ENCODE data around the gene LRP1B.

DNA sequence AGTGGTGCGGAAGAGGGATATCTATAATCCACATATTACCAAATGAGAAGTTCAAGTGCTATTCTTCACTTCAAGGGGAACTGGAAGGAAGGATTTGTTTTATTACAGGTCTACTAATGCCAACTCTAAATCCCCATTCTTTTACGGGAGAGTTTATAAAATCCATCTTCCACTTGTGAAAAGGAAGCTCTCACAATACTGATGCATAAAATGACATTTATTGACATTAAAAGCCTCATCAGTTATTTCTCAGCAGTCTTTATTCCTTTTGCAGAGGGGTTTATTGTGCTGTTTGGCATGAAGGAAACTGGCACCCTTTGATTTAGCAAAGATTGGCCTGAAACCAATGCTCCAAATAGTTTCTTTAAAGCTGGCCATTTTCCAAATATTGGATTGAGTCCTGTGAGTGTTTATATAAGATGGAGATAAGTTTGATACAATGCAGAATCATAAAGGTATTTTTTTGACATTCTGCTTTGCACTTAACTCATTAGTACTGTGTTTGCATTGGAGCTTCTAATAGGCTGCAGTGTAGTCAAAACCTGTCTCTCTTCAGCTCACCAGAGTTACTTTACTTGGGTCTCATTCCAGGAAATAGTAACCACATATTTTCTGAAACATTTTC lies 26.6 kb downstream of the LRP1B start:
- TF ChIP-seq, protein P1, sequence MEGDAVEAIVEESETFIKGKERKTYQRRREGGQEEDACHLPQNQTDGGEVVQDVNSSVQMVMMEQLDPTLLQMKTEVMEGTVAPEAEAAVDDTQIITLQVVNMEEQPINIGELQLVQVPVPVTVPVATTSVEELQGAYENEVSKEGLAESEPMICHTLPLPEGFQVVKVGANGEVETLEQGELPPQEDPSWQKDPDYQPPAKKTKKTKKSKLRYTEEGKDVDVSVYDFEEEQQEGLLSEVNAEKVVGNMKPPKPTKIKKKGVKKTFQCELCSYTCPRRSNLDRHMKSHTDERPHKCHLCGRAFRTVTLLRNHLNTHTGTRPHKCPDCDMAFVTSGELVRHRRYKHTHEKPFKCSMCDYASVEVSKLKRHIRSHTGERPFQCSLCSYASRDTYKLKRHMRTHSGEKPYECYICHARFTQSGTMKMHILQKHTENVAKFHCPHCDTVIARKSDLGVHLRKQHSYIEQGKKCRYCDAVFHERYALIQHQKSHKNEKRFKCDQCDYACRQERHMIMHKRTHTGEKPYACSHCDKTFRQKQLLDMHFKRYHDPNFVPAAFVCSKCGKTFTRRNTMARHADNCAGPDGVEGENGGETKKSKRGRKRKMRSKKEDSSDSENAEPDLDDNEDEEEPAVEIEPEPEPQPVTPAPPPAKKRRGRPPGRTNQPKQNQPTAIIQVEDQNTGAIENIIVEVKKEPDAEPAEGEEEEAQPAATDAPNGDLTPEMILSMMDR (IDR thresholded peaks at IDR 0.05; ENCODE audit: control extremely low read depth in 1 of 3, insufficient read depth in 1 of 3, low read depth in 1 of 3, low read length in 3 of 3): no peak
- TF ChIP-seq JUND (IDR thresholded peaks at IDR 0.05; ENCODE audit: low read length) (no peak), EGR1 (IDR thresholded peaks at IDR 0.05; ENCODE audit: borderline replicate concordance, low read depth, low read length) (no peak), POLR2AphosphoS5 (IDR thresholded peaks at IDR 0.05; ENCODE audit: low read depth, low read length) (no peak), EZH2 (IDR thresholded peaks at IDR 0.05; ENCODE audit: low read depth, low read length, severe bottlenecking) (no peak), TAF1 (IDR thresholded peaks at IDR 0.05; ENCODE audit: low read depth, low read length) (no peak), GABPA (IDR thresholded peaks at IDR 0.05; ENCODE audit: borderline replicate concordance, insufficient read depth, low read length) (no peak), POLR2A (IDR thresholded peaks at IDR 0.05; ENCODE audit: control extremely low read depth in 1 of 2, low read depth in 2 of 2, low read length in 2 of 2) (no peak)
- TF ChIP-seq, protein P2, sequence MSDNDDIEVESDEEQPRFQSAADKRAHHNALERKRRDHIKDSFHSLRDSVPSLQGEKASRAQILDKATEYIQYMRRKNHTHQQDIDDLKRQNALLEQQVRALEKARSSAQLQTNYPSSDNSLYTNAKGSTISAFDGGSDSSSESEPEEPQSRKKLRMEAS (IDR thresholded peaks at IDR 0.05): no peak

Data from H1 (cell line).